Measurements from ENCODE around the gene NUTM2F.
"Not testable (repeated sequence)": the region's sequence is repeated elsewhere in the genome, so short reads cannot be mapped to it uniquely, and the experiment has no call there.

DNA sequence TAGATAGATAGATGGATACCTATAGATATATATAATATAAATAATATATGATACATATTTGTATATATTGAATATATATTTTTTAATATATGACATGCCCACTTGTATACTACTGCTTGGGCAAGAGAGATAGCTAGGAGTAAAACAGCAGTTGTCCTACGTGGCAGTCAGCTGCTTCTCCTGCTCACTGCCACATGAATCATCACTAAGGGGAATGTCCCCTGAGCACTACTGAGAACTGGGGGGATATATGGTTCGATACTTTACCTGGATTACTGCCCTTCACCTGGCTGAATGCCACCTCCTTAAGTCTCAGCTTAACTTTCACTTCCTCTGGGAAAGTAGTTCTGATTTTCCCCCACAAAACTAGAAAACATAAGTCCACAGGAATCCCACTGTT lies 13.3 kb upstream of the NUTM2F start:
- TF ChIP-seq, protein P1, sequence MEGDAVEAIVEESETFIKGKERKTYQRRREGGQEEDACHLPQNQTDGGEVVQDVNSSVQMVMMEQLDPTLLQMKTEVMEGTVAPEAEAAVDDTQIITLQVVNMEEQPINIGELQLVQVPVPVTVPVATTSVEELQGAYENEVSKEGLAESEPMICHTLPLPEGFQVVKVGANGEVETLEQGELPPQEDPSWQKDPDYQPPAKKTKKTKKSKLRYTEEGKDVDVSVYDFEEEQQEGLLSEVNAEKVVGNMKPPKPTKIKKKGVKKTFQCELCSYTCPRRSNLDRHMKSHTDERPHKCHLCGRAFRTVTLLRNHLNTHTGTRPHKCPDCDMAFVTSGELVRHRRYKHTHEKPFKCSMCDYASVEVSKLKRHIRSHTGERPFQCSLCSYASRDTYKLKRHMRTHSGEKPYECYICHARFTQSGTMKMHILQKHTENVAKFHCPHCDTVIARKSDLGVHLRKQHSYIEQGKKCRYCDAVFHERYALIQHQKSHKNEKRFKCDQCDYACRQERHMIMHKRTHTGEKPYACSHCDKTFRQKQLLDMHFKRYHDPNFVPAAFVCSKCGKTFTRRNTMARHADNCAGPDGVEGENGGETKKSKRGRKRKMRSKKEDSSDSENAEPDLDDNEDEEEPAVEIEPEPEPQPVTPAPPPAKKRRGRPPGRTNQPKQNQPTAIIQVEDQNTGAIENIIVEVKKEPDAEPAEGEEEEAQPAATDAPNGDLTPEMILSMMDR (IDR thresholded peaks at IDR 0.05) = not testable (repeated sequence)
- TF ChIP-seq ZBTB21 (CRISPR knock-in tag; IDR thresholded peaks at IDR 0.05; ENCODE audit: borderline replicate concordance); CREB1 (CRISPR knock-in tag; IDR thresholded peaks at IDR 0.05); GTF2I (CRISPR knock-in tag; conservative IDR thresholded peaks at IDR 0.05); JUN (CRISPR knock-in tag; IDR thresholded peaks at IDR 0.05); NR3C1 (CRISPR knock-in tag; conservative IDR thresholded peaks at IDR 0.05; ENCODE audit: low read depth); MXD4 (CRISPR knock-in tag; IDR thresholded peaks at IDR 0.05; ENCODE audit: borderline replicate concordance): not testable (repeated sequence)
- TF ChIP-seq, protein P2, sequence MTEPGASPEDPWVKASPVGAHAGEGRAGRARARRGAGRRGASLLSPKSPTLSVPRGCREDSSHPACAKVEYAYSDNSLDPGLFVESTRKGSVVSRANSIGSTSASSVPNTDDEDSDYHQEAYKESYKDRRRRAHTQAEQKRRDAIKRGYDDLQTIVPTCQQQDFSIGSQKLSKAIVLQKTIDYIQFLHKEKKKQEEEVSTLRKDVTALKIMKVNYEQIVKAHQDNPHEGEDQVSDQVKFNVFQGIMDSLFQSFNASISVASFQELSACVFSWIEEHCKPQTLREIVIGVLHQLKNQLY (CRISPR knock-in tag; IDR thresholded peaks at IDR 0.05) = not testable (repeated sequence)
- TF ChIP-seq, protein P3, sequence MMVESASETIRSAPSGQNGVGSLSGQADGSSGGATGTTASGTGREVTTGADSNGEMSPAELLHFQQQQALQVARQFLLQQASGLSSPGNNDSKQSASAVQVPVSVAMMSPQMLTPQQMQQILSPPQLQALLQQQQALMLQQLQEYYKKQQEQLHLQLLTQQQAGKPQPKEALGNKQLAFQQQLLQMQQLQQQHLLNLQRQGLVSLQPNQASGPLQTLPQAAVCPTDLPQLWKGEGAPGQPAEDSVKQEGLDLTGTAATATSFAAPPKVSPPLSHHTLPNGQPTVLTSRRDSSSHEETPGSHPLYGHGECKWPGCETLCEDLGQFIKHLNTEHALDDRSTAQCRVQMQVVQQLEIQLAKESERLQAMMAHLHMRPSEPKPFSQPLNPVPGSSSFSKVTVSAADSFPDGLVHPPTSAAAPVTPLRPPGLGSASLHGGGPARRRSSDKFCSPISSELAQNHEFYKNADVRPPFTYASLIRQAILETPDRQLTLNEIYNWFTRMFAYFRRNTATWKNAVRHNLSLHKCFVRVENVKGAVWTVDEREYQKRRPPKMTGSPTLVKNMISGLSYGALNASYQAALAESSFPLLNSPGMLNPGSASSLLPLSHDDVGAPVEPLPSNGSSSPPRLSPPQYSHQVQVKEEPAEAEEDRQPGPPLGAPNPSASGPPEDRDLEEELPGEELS (CRISPR knock-in tag; IDR thresholded peaks at IDR 0.05) = not testable (repeated sequence)
- TF ChIP-seq, protein P4, sequence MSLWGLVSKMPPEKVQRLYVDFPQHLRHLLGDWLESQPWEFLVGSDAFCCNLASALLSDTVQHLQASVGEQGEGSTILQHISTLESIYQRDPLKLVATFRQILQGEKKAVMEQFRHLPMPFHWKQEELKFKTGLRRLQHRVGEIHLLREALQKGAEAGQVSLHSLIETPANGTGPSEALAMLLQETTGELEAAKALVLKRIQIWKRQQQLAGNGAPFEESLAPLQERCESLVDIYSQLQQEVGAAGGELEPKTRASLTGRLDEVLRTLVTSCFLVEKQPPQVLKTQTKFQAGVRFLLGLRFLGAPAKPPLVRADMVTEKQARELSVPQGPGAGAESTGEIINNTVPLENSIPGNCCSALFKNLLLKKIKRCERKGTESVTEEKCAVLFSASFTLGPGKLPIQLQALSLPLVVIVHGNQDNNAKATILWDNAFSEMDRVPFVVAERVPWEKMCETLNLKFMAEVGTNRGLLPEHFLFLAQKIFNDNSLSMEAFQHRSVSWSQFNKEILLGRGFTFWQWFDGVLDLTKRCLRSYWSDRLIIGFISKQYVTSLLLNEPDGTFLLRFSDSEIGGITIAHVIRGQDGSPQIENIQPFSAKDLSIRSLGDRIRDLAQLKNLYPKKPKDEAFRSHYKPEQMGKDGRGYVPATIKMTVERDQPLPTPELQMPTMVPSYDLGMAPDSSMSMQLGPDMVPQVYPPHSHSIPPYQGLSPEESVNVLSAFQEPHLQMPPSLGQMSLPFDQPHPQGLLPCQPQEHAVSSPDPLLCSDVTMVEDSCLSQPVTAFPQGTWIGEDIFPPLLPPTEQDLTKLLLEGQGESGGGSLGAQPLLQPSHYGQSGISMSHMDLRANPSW (CRISPR knock-in tag; conservative IDR thresholded peaks at IDR 0.05; ENCODE audit: low read depth) = not testable (repeated sequence)
- TF ChIP-seq, protein P5, sequence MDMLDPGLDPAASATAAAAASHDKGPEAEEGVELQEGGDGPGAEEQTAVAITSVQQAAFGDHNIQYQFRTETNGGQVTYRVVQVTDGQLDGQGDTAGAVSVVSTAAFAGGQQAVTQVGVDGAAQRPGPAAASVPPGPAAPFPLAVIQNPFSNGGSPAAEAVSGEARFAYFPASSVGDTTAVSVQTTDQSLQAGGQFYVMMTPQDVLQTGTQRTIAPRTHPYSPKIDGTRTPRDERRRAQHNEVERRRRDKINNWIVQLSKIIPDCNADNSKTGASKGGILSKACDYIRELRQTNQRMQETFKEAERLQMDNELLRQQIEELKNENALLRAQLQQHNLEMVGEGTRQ (CRISPR knock-in tag; IDR thresholded peaks at IDR 0.05) = not testable (repeated sequence)
